HG03025 (cell line): ENCODE measurements around the gene MCEMP1.

Source experiments
- ATAC-seq: cut with Tn5 transposase; IDR thresholded peaks from one replicate; pipeline ENCODE4 v1.9.1; 2021; ENCODE audit warnings: mild to moderate bottlenecking, moderate library complexity; ENCODE audit not compliant: unreplicated experiment, low FRiP score

Gene MCEMP1

GRCh38 chr19:7670150-7670783, 6.6 kb upstream of the MCEMP1 start:
- no peak for ATAC-seq

GRCh38 chr19:7670790-7671189, 6.1 kb upstream of the MCEMP1 start:
- no peak for ATAC-seq

- ATAC-seq: no peak
Observed at GRCh38 chr19:7672522-7672921, 4.4 kb upstream of the MCEMP1 start.

DNA sequence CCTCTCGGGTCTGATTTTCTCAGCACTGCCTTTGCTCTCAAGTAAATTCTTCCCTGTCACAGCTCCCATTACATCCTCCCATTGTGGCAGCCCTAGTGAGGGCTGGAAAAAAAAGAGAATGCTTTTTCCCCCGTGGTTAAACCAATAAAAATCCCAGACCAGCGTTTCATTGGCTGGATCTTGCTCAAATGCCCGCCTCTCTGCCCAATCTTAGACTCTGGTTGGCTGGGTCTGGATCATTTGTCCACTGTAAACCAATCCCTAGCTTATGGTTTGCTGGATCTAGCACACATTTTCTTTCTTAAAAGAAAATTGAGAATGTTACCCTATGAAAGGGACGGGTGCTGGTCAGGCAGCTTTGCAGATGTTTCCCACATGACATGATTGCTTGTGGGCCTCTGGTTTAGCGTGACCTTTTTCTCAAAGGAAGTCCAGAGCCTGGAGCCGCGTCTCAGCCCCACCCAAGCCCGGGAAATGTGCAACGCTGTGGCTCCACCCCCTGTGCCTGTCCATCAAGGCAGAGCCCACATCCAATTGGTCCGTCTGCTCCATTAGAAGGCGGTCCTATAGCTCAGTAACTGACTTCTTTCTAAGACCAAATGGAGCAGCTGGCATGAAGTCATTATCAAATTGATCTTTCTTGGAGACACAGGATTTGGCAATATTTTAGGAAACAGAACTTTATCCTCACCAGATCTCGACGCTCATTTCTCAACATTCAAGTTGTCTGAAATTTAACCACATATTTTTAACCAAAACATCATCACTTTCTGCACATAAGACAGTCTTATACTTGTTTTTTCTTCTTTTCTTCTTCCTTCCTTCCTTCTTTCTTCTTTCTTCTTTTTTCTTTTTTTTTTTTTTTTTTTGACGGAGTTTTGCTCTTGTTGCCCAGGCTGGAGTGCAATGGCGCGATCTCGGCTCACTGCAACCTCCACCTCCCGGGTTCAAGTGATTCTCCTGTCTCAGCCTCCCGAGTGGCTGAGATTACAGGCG, 2.6 kb upstream of the MCEMP1 start:
- no peak for ATAC-seq

DNA sequence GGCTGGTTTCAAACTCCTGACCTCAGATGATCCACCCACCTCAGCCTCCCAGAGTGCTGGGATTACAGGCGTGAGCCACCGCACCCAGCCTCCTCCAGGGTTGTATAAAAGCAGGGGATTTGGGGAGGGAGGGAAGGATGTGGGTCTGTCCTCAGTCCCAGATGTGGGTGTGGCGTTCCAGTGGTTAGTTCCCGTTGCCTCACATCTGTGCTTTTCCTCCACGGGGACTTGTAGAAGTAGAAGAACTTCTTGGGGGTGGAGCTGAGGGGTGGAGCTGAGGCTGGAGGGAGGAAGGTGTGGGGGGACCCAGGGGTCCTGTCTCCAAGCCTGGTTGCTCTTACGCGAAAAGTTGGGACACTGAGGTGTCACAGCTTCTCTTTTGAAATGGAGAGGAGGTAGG, 514 bp upstream of the MCEMP1 start:
- no peak for ATAC-seq

- no peak for ATAC-seq
Observed at GRCh38 chr19:7677669-7678311, 900 bp downstream of the MCEMP1 start.

GRCh38 chr19:7678971-7679751, 2.3 kb downstream of the MCEMP1 start:
- ATAC-seq: no peak

- no peak for ATAC-seq
Observed at GRCh38 chr19:7679771-7680605, 3.1 kb downstream of the MCEMP1 start.

GRCh38 chr19:7680606-7681339, 3.9 kb downstream of the MCEMP1 start, which contains the start of gene TRAPPC5:
TSS of gene TRAPPC5 (plus strand) at chr19:7680833. CDS start at chr19:7682254, 1,421 bp downstream.
- ATAC-seq: peak; percentile 51

- ATAC-seq: no peak
Observed at GRCh38 chr19:7681340-7682174, 4.7 kb downstream of the MCEMP1 start.

- no peak for ATAC-seq
Observed at GRCh38 chr19:7682175-7682855, 5.4 kb downstream of the MCEMP1 start.

- ATAC-seq: no peak
Observed at GRCh38 chr19:7685546-7686445, 8.9 kb downstream of the MCEMP1 start.

GRCh38 chr19:7687177-7687576, 10.3 kb downstream of the MCEMP1 start:
- ATAC-seq: no peak

GRCh38 chr19:7689165-7689564, 12.3 kb downstream of the MCEMP1 start:
- no peak for ATAC-seq

- ATAC-seq: no peak
Observed at GRCh38 chr19:7690779-7691258, 13.9 kb downstream of the MCEMP1 start.

- no peak for ATAC-seq
Observed at GRCh38 chr19:7691497-7691896, 14.6 kb downstream of the MCEMP1 start.
